ENCODE results near the gene PARP3.

Gene PARP3

DNA sequence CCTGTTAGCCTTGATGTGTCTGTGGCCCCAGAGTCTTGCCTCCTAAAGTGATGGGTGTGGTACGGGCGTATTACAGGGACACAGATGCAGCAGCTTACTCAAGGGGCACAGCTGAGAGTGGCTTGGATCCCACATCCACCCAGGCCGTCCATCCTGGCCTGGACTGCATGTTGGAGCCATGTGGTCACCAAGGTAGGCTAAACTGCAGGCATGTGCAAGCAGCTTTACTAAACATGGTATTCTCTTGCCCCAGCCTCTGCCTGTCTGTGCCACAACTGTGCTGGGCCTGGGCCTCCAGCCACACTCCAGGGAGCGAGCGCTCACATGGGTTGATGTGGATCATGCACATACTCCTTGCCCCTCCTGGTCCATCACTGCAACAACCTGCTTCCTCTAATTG lies 7.0 kb downstream of the PARP3 start:
- no peak for DNase-seq

DNA sequence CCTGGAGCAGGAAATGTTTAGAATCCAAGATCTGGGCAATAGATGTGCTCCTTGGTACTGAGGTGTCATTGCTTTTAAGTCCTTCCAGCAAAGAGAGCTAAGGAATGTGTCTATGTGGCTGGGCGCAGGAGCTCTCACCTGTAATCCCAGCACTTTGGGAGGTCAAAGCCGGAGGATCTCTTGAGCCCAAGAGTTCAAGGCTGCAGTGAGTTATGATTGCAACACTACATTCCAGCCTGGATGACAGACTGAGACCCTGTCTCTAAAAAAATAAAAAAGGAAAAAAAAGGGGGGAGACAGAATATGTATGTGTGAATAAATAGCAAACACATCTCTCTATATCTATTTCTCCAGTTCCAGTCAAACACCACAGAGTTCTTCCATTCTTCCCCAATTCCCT lies 8.7 kb downstream of the PARP3 start:
- DNase-seq: no peak

GRCh38 chr3:51953445-51953844 lies 11.3 kb downstream of the PARP3 start:
- peak; percentile 68 for DNase-seq

DNA sequence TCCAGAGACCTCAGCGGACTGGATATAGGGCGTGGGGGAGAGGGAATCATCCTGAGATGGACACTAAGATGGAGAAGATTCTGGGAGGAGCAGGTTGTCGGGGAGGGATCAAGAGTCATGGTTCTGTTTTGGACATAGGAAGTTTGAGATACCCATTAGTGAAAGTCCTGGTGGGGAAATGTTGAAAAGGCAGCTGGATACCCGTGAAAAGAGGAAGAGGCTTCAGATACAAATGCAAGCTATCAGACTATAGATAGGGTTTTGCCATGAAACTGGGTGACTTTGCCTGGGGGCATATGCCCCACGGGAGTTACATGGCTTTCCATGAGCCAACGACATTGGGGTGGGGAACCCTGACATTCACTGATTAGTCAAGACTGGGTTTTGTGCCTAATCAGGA lies 11.9 kb downstream of the PARP3 start:
- DNase-seq: no peak

- no peak for DNase-seq
Observed at GRCh38 chr3:51954713-51955112, 12.6 kb downstream of the PARP3 start.

- no peak for DNase-seq
Observed at GRCh38 chr3:51955175-51955892, 13.2 kb downstream of the PARP3 start, which contains the start of gene GPR62. Gene GPR62 (plus strand): TSS chr3:51955381. CDS start chr3:51955653, 272 bp downstream.

GRCh38 chr3:51955893-51956770 lies 14.0 kb downstream of the PARP3 start:
- peak; percentile 39 for DNase-seq

- no peak for DNase-seq
Observed at GRCh38 chr3:51957520-51958205, 15.5 kb downstream of the PARP3 start.

DNA sequence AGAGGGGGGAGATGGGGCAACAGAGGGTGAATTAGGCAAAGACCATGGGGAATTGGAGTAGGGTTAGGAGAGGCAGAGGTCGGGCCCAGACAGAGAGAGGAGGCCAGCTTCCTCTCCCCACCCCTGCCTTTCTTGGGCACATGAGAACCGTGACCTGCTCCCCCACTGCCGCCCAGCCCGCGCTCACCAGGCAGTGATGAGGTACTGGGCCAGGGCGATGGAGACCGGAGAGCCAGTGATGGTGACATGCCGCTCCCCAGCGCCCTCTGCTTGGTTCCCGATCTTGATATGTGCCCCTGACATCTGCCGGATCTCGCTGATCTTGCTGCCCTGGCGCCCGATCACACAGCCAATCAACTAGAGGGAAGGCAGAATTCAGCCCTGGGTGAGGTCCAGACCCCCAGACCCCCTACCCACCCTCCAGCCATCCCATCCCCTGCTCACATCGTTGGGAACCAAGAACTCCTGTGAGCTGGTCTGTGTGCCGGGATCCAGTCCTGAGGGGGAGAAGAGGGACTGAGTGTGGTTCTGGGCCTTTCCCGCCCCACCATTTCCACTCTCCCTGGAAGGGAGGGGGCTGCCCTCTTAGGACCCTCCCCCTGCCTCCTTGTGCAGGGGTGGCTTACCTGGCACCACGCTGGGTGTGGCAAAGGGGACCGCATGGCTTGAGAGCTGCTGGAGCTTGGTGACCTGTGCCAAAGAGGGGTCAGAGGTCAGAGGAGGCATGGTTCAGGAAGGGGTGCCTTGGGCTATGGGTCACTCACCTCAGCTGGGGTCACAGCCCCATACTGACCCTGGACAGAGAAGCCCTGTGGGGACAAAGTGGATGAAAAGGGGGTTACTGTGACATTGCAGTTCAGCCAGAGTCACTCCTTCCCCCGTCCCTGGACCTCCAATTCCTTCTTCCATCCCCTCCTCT lies 16.7 kb downstream of the PARP3 start:
- DNase-seq: no peak

- no peak for DNase-seq
Observed at GRCh38 chr3:51959651-51960050, 17.5 kb downstream of the PARP3 start.

GRCh38 chr3:51960386-51960785 lies 18.2 kb downstream of the PARP3 start:
- DNase-seq: no peak

- DNase-seq: no peak
Observed at GRCh38 chr3:51961011-51961410, 18.8 kb downstream of the PARP3 start.

- no peak for DNase-seq
Observed at GRCh38 chr3:51961602-51962569, 19.7 kb downstream of the PARP3 start.

GRCh38 chr3:51962854-51963530 lies 20.8 kb downstream of the PARP3 start:
- DNase-seq: no peak

- no peak for DNase-seq
Observed at GRCh38 chr3:51963951-51964451, 21.8 kb downstream of the PARP3 start.

DNA sequence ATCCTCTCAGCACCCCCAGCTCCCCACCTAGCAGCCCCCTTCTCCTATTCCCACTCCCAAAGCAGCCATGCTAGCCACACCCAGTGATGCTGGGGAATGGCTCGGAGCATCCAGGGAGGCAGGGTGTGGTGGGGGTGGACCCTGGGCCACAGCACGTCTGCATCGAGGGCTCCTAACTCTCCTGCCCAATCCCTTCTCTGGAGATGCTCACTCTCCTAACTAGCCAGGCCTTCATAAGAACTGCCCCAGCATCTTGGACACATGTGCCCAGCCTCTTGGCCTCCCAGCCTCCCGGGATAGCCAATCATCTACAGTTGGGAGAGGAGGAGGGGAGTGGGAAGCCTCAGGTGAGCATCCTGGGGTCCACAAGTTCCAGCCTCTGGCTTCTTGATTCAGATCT lies 22.4 kb downstream of the PARP3 start:
- no peak for DNase-seq

GRCh38 chr3:51966016-51966415 lies 23.9 kb downstream of the PARP3 start:
- DNase-seq: no peak

- no peak for DNase-seq
Observed at GRCh38 chr3:51966486-51966885, 24.3 kb downstream of the PARP3 start.

- no peak for DNase-seq
Observed at GRCh38 chr3:51966922-51967383, 24.8 kb downstream of the PARP3 start.
